BLaER1 treated with 17β-estradiol and CSF1 and Interleukin-3, amounts not matched to agents 10 nM and 100 nM (cell line): ENCODE measurements around the gene THAP4.
A peak's percentile ranks its signal among the peaks of the same experiment; 100 is the strongest.

Source experiments
- H3K27ac ChIP-seq, 11 experiments: shearing (Covaris generic); formaldehyde crosslinking; 2 replicates each; pipeline ENCODE4 v1.8.1; 2022
- H3K27me3 ChIP-seq, 11 experiments: shearing (Covaris generic); formaldehyde crosslinking; 2 replicates each; pipeline ENCODE4 v1.8.1; 2022
- H3K36me3 ChIP-seq, 11 experiments: shearing (Covaris generic); formaldehyde crosslinking; 2 replicates each; pipeline ENCODE4 v1.8.1; 2022
- H3K4me1 ChIP-seq, 10 experiments: shearing (Covaris generic); formaldehyde crosslinking; 2 replicates each; pipeline ENCODE4 v1.8.1; 2022
- H3K4me2 ChIP-seq, 11 experiments: shearing (Covaris generic); formaldehyde crosslinking; 2 replicates each; pipeline ENCODE4 v1.8.1; 2022
- H3K4me3 ChIP-seq, 10 experiments: shearing (Covaris generic); formaldehyde crosslinking; 2 replicates each; pipeline ENCODE4 v1.8.1; 2022
- H3K9ac ChIP-seq, 11 experiments: shearing (Covaris generic); formaldehyde crosslinking; 2 replicates each; pipeline ENCODE4 v1.8.1; 2022
- H3K9me3 ChIP-seq, 11 experiments: shearing (Covaris generic); formaldehyde crosslinking; replicated peaks in 1 of 11; 2 replicates each; pipeline ENCODE4 v1.8.1; 2022
- H4K20me1 ChIP-seq, 11 experiments: shearing (Covaris generic); formaldehyde crosslinking; 2 replicates each; pipeline ENCODE4 v1.8.1; 2022
- Cebpa-rat ChIP-seq, 11 experiments: shearing (Covaris generic); IDR thresholded peaks; 2 replicates each; pipeline ENCODE4 v1.8.1; 2022

Gene THAP4

GRCh38 chr2:241538838-241539615 is 97.9 kb downstream of the THAP4 start:
- no peaks in the 10 kb centered on the region for H3K9me3 ChIP-seq
- no peak overlapping the region for H3K4me3 ChIP-seq
- 0 out of 22 replicates have a peak overlapping the region, but pooled peaks of 1 of the 11 experiments have one; percentile 18 for H3K9ac ChIP-seq

GRCh38 chr2:241535871-241536655 is 100.9 kb downstream of the THAP4 start:
- H3K4me3 ChIP-seq = no peak overlapping the region
- no peaks in the 10 kb centered on the region for H3K36me3 ChIP-seq
- 0 out of 22 replicates have a peak, but pooled peaks cover 0 to 3% (median 0%) of the 10 kb centered on the region in 11 experiments for H4K20me1 ChIP-seq
- H3K27ac ChIP-seq = no peak overlapping the region
- H3K4me2 ChIP-seq = peak overlapping the region in 8 of 11 experiments; percentile 1 to 65 (median 40); a peak in 12 of 22 replicates
- H3K9me3 ChIP-seq = no peaks in the 10 kb centered on the region
- no peak for TF ChIP-seq Cebpa-rat (IDR thresholded peaks at IDR 0.05)
- no peak overlapping the region for H3K9ac ChIP-seq
- peaks cover 4 to 28% (median 20%) of the 10 kb centered on the region in 10 experiments; a peak in 17 of 20 replicates for H3K4me1 ChIP-seq
- H3K27me3 ChIP-seq = peaks cover 0 to 10% (median 0%) of the 10 kb centered on the region in 11 experiments; a peak in 1 of 22 replicates

More at GRCh38 chr2:241538838-241539615, 97.9 kb downstream of the THAP4 start:
- TF ChIP-seq Cebpa-rat (IDR thresholded peaks at IDR 0.05) = no peak
- H3K27ac ChIP-seq = no peak overlapping the region
- H4K20me1 ChIP-seq = 0 out of 22 replicates have a peak, but pooled peaks cover 0 to 3% (median 0%) of the 10 kb centered on the region in 11 experiments
- peak overlapping the region in 7 of 11 experiments; percentile 94 to 99 (median 98); a peak in 7 of 22 replicates for H3K4me2 ChIP-seq
- H3K4me1 ChIP-seq = peaks cover 4 to 45% (median 28%) of the 10 kb centered on the region in 10 experiments; a peak in 18 of 20 replicates
- H3K27me3 ChIP-seq = peaks cover 0 to 10% (median 0%) of the 10 kb centered on the region in 11 experiments; a peak in 1 of 22 replicates
- no peaks in the 10 kb centered on the region for H3K36me3 ChIP-seq

- TF ChIP-seq Cebpa-rat (IDR thresholded peaks at IDR 0.05) = no peak
- Histone ChIP-seq H3K27me3 (peaks cover 0 to 3% (median 0%) of the 10 kb centered on the region in 11 experiments; a peak in 1 of 22 replicates), H3K9me3 (no peaks in the 10 kb centered on the region), H3K4me2 (no peak overlapping the region), H3K4me1 (peaks cover 0 to 17% (median 9%) of the 10 kb centered on the region in 10 experiments; a peak in 12 of 20 replicates), H3K9ac (no peak overlapping the region), H4K20me1 (0 out of 22 replicates have a peak, but pooled peaks cover 0 to 3% (median 0%) of the 10 kb centered on the region in 11 experiments), H3K27ac (no peak overlapping the region), H3K36me3 (no peaks in the 10 kb centered on the region), H3K4me3 (no peak overlapping the region)
Observed at GRCh38 chr2:241534701-241535375, 102.1 kb downstream of the THAP4 start.
